Stomach smooth muscle (tissue), 2 donors: Measurements from ENCODE around the gene IRF8.
"Not testable (repeated sequence)": the region's sequence is repeated elsewhere in the genome, so short reads cannot be mapped to it uniquely, and the experiment has no call there.

Source experiments
- H3K27ac ChIP-seq: one replicate; pipeline ENCODE4 v1.7.0; 2013; ENCODE audit warnings: mild to moderate bottlenecking, low read length, inconsistent platforms
- H3K27me3 ChIP-seq, 2 donors: one replicate each; pipeline ENCODE4 v1.7.0; 2013; ENCODE audit warnings: low read length in 2 of 2; ENCODE audit not compliant: insufficient read depth in 2 of 2, control insufficient read depth in 1 of 2
- H3K36me3 ChIP-seq, 2 donors: one replicate each; pipeline ENCODE4 v1.7.0; 2013; ENCODE audit warnings: low read length in 2 of 2; ENCODE audit not compliant: control insufficient read depth in 2 of 2, insufficient read depth in 2 of 2
- H3K4me1 ChIP-seq: one replicate; pipeline ENCODE4 v1.7.0; 2013; ENCODE audit warnings: low read length; ENCODE audit not compliant: control insufficient read depth, insufficient read depth
- H3K4me3 ChIP-seq, 2 donors: one replicate each; pipeline ENCODE4 v1.7.0; 2013; ENCODE audit warnings: low read length in 2 of 2
- H3K9ac ChIP-seq, 2 donors: one replicate each; pipeline ENCODE4 v1.7.0; 2013; ENCODE audit warnings: low read length in 2 of 2, mild to moderate bottlenecking in 1 of 2
- H3K9me3 ChIP-seq, 2 donors: one replicate each; pipeline ENCODE4 v1.7.0; 2013; ENCODE audit warnings: low read length in 2 of 2; ENCODE audit not compliant: control insufficient read depth in 2 of 2
- donor health status: healthy.
- donor health status: Pancreatic carcinoma.

IRF8 gene

DNA sequence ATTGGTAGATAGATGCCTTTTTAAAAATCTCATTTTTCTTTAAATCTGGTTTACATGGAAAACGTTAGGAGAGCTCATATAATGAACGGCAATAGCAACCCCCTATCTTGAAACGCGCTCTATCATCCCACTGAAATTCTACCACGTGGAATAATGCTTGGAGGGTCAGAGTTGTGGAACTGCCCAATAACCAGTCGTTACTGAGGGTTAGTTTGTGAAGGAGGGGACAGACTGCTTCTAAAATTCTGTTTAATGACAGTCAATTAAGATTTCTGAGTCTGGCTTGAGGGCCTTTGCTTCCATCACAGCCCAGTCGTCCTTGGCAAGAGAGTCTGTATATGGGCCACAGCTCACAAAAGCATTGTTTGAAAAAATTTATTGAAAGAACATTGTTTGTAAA lies 482 bp downstream of the IRF8 start:
- H3K9me3 ChIP-seq, result no peaks in the 10 kb centered on the region
- H3K27me3 ChIP-seq, result peaks cover 18 to 21% of the 10 kb centered on the region in 2 donors
- H3K27ac ChIP-seq, result no peak overlapping the region
- peak overlapping the region in 1 of 2 donors; percentile 43 for H3K9ac ChIP-seq
- H3K4me3 ChIP-seq, result peak overlapping the region; percentile 55 to 74
- peaks cover 16% of the 10 kb centered on the region for H3K4me1 ChIP-seq
- no peaks in the 10 kb centered on the region for H3K36me3 ChIP-seq

DNA sequence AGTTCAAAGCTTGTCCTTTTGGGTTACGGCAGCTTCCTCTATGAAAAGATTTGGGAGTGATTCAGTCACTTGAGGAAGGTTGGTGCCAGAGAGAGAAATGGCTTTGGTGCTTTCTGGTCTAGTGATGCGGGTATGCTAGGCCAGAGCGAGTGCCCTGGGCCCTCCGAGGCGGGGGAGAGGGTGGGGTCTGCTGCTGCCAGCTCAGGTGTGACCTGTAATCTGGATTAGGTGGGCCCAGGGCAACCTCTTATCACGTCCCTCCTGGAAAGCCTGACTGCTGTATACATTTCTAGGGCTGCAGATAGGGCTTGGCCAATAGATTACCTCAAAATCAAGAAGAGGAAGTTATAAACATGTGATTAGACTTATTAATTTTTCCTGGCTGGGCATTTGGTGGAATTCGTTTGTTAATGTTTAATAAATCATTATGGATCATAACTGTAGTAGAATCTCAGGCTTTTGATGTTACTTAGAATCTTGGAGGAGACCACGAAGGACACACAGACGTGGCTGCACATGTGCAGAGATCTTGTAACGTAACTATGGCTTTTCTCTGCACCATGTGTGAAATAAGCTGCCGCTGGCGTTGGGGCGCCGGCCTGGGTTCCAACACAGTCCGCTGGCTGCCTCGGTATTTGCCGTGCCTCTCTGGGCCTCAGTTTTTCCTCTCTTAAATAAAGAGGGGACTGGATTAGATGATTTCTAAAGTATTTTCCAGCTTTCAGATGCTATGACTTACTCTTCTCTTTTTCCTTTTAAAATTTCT lies 1.2 kb downstream of the IRF8 start:
- peaks cover 16% of the 10 kb centered on the region for H3K4me1 ChIP-seq
- no peaks in the 10 kb centered on the region for H3K36me3 ChIP-seq
- peaks cover 15 to 21% of the 10 kb centered on the region in 2 donors for H3K27me3 ChIP-seq
- H3K27ac ChIP-seq, result no peak overlapping the region
- H3K4me3 ChIP-seq, result peak overlapping the region in 1 of 2 donors; percentile 74
- H3K9me3 ChIP-seq, result no peaks in the 10 kb centered on the region
- no peak overlapping the region for H3K9ac ChIP-seq

DNA sequence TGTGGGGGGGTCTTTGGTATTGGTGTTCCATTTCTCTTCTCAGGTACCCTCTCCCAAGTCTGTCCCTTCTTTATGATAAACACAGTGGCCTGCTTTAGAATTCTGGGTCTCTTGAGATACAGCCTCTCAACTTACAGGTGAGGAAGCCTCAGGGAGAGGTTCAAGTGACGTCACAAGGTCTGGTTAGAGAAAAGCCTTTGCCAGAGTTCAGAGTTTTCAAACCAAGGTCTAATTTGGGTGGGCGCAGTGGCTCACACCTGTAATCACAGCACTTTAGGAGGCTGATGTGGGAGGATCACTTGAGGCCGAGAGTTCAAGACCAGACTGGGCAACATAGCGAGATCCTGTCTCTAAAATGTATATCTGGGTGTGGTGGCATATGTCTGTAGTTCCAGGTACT lies 2.1 kb downstream of the IRF8 start:
- Histone ChIP-seq H3K9me3 (peaks cover 0 to 3% of the 10 kb centered on the region in 2 donors), H3K9ac (no peak overlapping the region), H3K36me3 (no peaks in the 10 kb centered on the region), H3K4me1 (peaks cover 16% of the 10 kb centered on the region), H3K27me3 (peaks cover 15 to 16% of the 10 kb centered on the region in 2 donors), H3K27ac (no peak overlapping the region), H3K4me3 (no peak overlapping the region)

- H3K4me1 ChIP-seq, result peaks cover 16% of the 10 kb centered on the region
- H3K36me3 ChIP-seq, result no peaks in the 10 kb centered on the region
- no peak overlapping the region for H3K9ac ChIP-seq
- no peak overlapping the region for H3K27ac ChIP-seq
- H3K27me3 ChIP-seq, result peaks cover 13 to 16% of the 10 kb centered on the region in 2 donors
- H3K9me3 ChIP-seq, result peaks cover 0 to 3% of the 10 kb centered on the region in 2 donors
- H3K4me3 ChIP-seq, result no peak overlapping the region
These were observed 2.9 kb downstream of the IRF8 start for GRCh38 chr16:85901773-85902365.

GRCh38 chr16:85902366-85903155 lies 3.6 kb downstream of the IRF8 start:
- Histone ChIP-seq H3K27me3 (peaks cover 13 to 16% of the 10 kb centered on the region in 2 donors), H3K27ac (no peak overlapping the region), H3K36me3 (no peaks in the 10 kb centered on the region), H3K9me3 (peaks cover 0 to 3% of the 10 kb centered on the region in 2 donors), H3K9ac (no peak overlapping the region), H3K4me1 (peaks cover 16% of the 10 kb centered on the region), H3K4me3 (no peak overlapping the region)

DNA sequence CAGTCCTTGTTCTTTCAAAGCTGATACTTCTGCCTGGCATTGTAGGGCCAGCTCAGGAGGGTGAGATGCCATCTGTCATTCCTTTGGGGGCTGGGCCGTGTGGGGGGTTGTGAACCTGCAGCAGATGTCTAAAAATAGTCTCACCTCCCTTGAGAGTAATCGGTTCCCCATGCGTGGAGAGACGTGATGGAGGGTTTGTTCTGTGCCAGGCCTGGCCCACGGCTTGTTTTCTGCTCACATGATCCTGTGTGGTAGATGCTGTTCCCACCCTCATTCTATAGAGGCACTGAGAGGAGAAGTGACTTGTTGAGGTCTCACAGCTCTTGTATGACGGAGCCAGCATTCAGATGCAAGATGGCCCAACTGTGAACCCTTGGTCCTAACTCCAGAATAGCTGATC lies 4.6 kb downstream of the IRF8 start:
- H3K27ac ChIP-seq, result no peak overlapping the region
- H3K4me1 ChIP-seq, result peaks cover 12% of the 10 kb centered on the region
- H3K9me3 ChIP-seq, result peaks cover 0 to 3% of the 10 kb centered on the region in 2 donors
- H3K4me3 ChIP-seq, result no peak overlapping the region
- H3K27me3 ChIP-seq, result peaks cover 13 to 16% of the 10 kb centered on the region in 2 donors
- H3K36me3 ChIP-seq, result no peaks in the 10 kb centered on the region
- H3K9ac ChIP-seq, result no peak overlapping the region

- Histone ChIP-seq H3K27ac (no peak overlapping the region), H3K36me3 (no peaks in the 10 kb centered on the region)
These were observed 6.4 kb downstream of the IRF8 start for GRCh38 chr16:85905110-85906095.

DNA sequence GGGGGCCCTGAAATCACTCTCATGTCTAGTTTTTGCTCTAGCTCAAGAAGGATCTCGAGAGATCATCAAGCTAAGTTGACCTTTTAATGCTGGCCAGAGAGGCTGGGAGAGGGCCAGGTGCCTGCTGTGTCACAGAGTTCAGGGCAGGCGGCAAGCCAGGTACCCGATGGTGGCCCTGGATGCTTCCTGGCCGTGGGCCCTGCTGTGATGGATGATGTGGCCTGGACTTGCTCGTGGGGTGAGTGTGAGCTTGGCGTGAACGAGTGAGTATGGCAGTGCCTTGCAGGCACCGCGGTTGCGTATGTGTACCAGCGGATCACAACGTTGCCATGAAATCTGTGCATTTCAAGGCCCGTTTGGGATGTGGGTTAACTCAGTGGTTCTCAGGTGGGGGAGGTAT lies 7.4 kb downstream of the IRF8 start:
- H3K27ac ChIP-seq, result no peak overlapping the region
- H3K9ac ChIP-seq, result no peak overlapping the region
- H3K4me3 ChIP-seq, result no peak overlapping the region
- H3K36me3 ChIP-seq, result no peaks in the 10 kb centered on the region
- peaks cover 7 to 11% of the 10 kb centered on the region in 2 donors for H3K27me3 ChIP-seq
- H3K9me3 ChIP-seq, result peaks cover 0 to 3% of the 10 kb centered on the region in 2 donors
- H3K4me1 ChIP-seq, result peaks cover 7% of the 10 kb centered on the region

More at GRCh38 chr16:85905110-85906095, 6.4 kb downstream of the IRF8 start:
- H3K27me3 ChIP-seq, result peaks cover 8 to 16% of the 10 kb centered on the region in 2 donors
- no peak overlapping the region for H3K9ac ChIP-seq
- H3K4me3 ChIP-seq, result no peak overlapping the region
- H3K9me3 ChIP-seq, result peaks cover 0 to 3% of the 10 kb centered on the region in 2 donors
- H3K4me1 ChIP-seq, result peaks cover 7% of the 10 kb centered on the region

DNA sequence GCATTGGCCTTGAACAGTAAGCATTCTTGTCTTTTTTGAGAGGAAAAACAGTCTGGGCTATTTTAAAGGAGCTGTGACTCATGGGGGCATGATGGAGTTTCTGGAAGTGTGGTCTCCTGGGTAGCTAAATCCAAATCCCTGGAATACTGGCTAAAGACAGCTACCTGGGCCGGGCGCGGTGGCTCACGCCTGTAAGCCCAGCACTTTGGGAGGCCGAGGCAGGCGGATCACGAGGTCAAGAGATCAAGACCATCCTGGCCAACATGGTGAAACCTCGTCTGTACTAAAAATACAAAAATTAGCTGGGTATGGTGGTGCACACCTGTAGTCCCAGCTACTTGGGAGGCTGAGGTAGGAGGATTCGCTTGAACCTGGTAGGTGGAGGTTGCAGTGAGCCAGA lies 8.3 kb downstream of the IRF8 start:
- not testable (repeated sequence) for H3K36me3 ChIP-seq, H3K27me3 ChIP-seq, H3K27ac ChIP-seq, H3K9ac ChIP-seq, H3K4me1 ChIP-seq, H3K9me3 ChIP-seq, H3K4me3 ChIP-seq

DNA sequence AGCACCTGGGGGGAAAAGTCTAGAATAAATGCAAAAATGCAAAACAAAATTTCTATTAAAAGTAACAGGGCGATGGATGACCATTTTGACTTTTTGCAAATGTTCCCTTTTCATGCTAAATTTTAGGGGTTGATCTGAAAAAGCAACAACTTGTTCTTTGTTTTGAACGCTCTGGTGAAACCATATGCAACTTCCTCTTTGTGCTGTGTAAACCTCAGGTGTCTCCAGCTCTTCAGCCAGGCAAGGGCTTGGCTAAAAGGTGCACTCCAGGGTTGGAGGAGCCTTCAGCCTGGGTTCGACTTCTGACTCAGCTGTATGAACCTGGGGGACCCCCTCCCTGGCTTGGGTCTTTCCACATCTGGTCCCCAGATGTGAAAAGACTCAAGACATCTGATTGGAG lies 9.5 kb downstream of the IRF8 start:
- peaks cover 0 to 3% of the 10 kb centered on the region in 2 donors for H3K9me3 ChIP-seq
- H3K4me3 ChIP-seq, result no peak overlapping the region
- no peak overlapping the region for H3K27ac ChIP-seq
- H3K36me3 ChIP-seq, result no peaks in the 10 kb centered on the region
- H3K9ac ChIP-seq, result no peak overlapping the region
- peaks cover 8% of the 10 kb centered on the region for H3K4me1 ChIP-seq
- peaks cover 2 to 3% of the 10 kb centered on the region in 2 donors for H3K27me3 ChIP-seq
